Embryonic facial prominence (tissue), 1 donor: ENCODE results near the gene CYP4F2.
"Not testable (repeated sequence)": the region's sequence is repeated elsewhere in the genome, so short reads cannot be mapped to it uniquely, and the experiment has no call there.

ENCODE experiments used
- DNase-seq: peaks from one replicate; pipeline ENCODE4 v3.0.0-alpha.2; 2016; ENCODE audit errors: extremely low spot score

CYP4F2 gene

DNA sequence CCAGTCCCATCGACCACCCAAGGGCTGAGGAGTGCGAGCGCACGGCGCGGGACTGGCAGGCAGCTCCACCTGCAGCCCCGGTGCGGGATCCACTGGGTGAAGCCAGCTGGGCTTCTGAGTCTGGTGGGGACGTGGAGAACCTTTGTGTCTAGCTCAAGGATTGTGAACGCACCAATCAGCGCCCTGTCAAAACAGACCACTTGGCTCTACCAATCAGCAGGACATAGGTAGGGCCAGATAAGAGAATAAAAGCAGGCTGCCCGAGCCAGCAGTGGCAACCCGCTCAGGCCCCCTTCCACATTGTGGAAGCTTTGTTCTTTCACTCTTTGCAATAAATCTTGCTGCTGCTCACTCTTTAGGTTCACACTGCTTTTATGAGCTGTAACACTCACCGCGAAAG, 2.2 kb upstream of the CYP4F2 start:
- not testable (repeated sequence) for DNase-seq

DNA sequence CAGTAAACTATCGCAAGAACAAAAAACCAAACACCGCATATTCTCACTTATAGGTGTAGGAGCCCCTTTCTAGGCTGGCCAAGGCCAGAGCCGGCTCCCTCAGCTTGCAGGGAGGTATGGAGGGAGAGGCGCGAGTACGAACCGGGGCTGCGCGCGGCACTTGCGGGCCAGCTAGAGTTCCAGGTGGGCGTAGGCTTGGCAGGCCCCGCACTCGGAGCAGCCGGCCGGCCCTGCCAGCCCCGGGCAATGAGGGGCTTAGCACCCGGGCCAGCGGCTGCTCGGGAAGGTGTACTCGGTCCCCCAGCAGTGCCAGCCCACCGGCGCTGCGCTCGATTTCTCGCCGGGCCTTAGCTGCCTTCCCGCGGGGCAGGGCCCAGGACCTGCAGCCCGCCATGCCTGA, 1.7 kb upstream of the CYP4F2 start:
- not testable (repeated sequence) for DNase-seq

DNA sequence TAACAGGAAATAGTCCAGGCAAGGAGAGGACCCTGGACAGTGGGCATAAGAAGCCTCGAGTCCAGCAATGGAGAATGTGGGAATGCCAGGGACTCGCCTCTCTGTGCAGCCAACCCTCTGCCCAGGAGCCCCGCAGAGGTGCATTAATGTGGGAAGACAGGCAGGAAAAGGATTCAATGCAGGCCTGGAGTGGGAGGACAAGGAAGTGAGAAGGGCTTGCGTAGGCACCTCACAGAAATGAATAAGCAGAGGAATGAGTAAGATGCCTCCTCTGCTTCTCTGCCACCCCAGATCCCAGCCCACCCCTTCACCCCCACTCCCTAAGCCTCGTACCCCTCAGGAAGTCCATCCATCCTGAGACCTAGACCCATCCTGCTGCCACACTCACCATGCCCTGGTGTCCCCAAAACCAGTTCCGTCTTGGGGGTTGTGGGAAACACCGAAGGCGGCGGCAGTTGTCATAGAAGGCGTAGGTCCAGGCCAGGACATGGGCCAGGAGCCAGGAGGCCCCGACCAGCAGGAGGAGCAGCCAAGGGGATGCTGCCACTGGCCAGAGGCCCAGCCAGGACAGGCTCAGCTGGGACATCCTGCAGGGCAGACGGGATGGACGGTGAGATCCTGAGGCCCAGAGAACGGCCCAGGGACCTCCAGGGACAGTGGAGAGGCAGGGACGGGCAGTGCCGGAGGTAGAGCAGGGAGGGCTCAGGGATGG, 692 bp downstream of the CYP4F2 start:
- no peak for DNase-seq

DNA sequence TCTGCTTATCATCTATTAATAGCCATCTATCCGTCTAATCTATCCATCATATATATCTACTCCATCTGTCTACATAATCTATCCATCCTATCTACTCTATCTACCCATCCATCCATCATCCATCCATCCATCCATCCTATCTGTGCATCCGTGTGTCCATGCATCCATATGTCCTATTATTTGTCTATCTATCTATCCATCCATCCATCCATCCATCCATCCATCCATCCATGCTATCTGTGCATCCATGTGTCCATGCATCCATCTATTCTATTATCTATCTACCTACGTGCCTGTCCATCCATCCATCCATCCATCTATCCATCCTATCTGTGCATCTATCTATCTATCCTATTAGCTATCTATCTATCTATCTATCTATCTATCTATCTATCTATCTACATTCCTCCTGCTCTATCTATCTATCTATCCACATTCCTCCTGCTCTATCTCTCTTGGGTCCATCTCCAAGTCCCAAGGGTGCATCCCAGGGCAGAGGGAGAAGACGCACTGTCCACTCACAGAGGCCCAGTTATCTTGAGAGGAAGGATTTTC, 1.9 kb downstream of the CYP4F2 start:
- DNase-seq, result no peak

DNA sequence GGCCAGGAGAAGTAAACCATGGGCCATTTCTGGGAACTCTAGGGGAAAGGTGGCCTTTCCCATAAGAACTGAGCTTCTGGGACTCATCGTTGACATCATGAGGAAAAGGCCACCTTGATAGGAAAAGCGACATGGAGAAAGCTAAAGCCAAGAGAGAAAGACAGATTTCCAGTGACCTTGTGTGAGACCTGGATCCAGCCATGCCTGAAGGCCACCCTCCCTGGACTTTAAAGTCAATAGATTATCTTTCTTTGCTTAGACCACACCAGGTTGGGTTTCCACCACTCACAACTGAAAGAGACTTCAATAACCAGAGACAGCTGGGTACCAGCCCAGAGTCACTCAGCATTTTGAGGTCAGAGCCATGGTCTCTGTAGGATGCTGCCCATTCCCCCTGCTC, 3.5 kb downstream of the CYP4F2 start:
- no peak for DNase-seq

DNA sequence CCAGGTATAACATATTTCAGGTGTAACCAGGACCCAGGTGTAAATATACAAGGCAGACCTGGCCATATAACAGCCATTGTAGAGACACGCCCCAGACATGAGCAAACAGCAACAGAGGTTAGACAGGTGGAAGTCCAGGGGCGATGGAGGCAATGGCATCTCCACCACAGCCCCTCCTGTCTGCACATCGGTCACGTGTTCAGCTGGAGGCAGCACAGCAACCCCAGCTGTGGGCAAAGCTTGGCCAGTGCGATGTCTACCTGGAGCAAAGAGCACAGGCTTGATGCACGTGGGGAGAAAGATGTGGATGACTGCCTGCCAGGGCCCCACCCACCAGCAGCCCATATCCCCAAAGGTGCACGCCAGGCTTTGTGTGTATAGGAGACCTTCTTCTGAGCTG, 4.4 kb downstream of the CYP4F2 start:
- no peak for DNase-seq

DNA sequence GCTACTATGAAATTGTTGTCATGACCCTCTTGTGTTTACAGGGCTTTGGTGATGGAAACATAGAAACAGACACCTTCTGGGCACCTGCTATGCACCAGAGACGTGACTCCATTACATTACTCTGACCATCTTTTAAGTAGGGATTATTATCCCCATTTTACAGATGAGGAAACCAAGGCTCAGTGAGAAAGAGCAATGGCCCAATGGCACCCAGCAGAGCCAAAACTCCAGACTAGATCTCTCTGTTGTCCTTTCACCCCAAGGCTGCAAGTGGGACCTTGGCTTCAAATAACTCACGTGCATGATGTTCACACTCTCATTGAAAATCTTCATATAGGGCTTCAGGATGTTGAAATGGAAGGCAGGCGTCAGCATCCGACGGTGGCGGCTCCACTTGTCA, 5.9 kb downstream of the CYP4F2 start:
- no peak for DNase-seq

DNA sequence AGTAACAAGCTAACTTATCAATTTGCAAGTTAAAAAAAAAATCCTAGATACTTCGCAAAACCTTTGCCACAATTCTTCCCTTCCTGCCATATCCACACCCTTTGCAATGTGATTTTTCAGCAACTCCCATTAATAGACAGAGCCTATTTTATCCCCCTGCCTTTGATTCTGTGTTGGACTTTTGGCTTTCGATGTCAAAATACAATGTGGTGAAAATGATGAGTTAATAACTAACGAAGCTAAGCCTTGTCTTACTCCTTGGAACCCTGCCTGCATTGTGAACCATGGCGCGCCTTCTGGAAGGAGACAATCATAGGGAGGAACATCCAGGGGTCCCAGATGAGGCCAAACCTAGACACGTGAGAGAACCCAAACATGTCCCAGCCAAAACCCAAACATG, 6.4 kb downstream of the CYP4F2 start:
- DNase-seq, result no peak

DNA sequence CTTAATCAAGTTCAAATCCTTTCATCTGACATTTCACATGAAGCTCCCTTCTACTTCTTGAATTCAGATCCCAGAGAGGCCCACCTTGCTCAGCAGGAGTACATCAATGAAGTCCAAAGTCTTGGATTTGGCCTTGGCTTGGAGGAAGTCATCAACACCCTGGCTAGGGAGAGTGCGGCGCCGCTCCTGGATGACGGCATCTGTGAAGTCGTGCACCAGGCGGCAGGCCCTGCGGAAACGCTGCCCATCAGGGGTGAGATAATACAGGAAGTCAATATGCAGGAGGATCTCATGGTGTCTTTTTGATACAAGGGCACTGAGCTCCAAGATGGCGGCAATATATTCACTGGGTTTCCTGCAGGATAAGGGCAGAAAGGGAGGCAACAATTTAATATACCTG, 8.5 kb downstream of the CYP4F2 start:
- DNase-seq, result not testable (repeated sequence)

DNA sequence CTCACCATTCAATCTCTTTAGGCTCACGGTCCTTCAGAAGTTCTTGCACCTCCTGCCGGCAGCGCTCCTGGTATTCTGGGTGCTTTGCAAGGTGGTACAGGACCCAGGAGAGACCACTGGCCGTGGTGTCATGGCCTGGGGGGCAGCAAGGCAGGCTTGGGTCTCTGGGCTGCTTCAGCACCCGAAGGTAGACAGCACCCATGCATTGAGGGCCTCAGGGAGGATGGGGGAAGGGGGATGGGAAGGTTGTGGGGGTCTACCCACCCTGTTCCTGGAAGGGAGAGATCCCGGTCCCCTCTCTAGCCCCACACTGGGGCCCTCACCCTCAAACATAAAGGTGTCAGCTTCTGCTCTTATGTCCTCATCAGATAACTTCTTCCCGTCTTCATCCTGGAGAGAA, 12.0 kb downstream of the CYP4F2 start:
- no peak for DNase-seq

DNA sequence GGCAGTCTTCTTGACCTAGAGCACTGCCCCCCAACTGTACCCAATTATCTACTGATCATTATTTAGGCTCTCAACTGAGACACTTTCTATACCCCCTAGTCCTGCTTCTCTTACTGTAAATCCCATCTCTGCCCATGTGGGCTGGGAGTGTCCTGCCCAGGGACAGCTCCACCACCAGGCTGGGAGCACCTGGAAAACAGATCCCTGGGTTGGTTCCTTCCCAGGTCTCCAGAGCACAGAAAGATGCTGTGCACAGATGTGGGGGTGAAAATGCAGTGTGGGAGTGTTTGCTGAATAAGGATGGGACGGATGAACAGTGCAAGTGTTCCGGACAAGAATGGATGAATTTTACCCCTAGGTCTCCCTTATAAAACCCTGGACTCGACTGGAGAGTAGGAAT, 12.7 kb downstream of the CYP4F2 start:
- DNase-seq, result no peak

DNA sequence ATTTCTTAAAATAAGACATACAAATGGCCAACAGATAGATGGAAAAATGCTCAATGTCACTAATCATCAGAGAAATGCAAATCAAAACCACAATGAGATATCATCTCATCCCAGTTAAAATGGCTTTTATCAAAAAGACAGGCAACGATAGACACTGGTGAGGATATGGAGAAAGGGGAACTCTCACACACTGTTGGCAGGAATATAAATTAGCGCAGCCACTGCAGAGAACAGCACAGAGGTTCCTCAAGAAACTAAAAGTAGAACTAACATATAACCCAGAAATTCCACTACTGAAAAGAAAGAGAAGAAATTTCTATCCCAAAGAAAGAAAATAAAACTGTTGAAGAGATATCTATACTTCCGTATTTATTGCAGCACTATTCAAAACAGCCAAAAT, 14.5 kb downstream of the CYP4F2 start:
- not testable (repeated sequence) for DNase-seq

DNA sequence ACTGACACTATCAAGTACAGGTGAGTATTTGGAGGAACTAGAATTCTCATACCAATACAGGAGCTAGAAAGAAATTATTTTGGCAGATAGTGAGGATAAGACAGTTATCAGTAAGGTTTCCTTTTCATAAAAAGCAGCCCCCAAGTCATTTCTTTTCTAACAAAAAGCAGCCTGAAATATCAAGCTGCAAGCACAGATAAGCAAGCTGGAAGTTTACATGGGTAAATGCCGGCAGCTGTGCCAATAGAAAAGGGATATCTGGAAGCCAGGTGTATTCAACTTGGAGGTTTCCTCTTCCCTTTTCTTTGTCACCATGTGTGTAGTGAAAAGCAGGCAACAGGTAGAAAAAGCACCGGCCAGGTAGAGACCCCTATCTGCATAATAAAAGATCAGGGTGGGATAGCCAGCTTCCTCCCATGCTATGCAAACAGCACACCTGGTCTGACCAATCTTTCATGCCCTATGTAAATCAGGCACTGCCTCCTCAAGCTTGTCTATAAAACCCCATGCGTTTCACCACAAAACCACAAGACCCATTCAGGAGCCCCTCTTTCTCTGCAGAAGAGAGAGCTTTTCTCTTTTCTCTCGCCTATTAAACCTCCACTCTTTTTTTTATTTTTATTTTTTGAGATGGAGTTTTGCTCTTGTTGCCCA, 22.9 kb downstream of the CYP4F2 start:
- no peak for DNase-seq

DNA sequence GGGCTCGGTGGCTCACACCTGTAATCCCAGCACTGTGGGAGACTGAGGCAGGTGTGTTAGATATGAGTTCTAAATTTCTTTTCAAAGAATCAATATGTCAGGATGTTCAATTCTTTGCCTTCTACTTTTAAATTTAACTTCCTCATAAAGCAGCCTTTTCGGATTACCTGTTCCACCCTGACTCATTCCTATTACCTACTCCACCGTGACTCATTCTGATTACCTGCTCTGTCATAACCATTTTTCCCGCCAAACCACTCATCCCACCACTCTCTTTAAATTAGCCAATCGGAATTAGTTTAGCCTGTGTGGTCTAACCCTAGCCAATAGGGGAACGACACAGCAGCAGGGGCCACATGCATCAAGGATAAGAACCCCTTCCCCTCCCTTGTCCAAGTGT, 24.1 kb downstream of the CYP4F2 start:
- not testable (repeated sequence) for DNase-seq

DNA sequence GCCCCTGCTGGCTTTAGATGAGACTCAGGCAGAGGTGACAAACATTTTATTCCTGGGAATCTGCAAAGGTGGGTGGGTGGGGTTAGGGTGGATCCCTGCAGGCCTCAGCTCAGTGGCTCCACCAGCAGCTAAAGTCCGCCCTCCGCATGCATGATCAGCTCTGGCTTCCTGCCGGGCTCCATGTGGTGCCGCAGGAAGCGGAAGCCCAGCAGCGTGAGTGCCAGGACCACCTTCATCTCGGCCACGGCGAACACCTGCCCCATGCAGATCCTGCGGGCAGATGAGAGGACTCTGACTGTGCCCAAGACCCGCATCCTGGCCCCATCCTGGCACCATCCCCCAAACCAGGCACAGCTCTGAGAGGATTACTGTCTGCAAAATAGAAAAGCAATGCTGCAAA, 26.3 kb downstream of the CYP4F2 start:
- DNase-seq, result no peak

DNA sequence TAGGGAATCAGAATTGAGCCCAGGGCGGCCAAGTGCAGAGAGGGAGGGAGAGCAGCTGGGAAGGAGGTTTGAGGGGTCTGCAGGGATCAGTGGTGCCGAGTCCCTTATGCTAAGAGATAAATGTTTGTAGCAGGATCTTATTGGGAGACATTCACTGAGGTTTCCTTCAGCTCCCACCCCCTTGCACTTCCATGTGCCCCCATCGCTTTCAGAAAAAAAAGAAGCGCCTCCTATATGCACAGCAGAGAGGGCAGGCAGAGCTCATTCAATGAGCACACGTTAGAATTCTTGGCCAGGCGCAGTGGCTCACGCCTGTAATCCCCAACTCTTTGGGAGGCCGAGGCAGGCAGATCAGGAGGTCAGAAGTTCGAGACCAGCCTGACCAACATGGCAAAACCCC, 28.0 kb downstream of the CYP4F2 start:
- DNase-seq, result no peak

DNA sequence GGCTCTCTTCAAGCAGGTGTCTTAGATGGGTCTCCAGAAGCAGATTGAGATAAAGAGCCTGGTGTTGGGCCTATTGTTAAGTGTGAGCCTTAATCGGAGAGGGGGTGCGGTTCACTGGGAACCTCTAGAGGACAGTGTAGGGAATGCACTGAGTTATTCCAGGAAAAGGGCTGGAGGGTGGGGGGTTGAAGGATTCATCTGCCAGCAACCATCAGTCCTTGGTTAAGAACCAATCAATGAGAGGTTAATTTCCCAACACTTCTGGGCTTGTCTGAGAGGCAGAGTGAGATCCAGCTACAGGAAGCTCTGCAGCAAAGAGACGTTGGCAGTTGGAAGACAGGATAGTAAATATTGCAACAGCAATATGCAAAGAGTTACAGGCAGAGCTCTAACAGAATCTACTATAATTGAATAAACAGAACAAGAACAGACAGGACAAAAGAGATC, 28.7 kb downstream of the CYP4F2 start:
- DNase-seq, result no peak

DNA sequence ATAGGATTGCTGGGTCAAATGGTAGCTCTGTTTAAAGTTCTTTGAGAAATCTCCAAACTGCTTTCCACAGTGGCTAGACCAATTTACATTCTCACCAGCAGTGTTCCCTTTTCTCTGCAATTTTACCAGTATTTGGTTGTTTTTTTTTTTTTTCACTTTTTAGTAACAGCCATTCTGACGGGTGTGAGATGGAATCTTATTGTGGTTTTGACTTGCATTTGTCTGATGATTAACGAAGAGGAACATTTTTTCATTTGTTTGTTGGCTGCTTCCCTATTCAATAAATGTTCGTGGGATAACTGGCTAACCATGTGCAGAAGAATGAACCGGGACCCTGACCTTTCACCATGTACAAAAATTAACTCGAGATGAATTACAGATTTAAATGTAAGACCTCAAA, 31.2 kb downstream of the CYP4F2 start:
- DNase-seq, result no peak

DNA sequence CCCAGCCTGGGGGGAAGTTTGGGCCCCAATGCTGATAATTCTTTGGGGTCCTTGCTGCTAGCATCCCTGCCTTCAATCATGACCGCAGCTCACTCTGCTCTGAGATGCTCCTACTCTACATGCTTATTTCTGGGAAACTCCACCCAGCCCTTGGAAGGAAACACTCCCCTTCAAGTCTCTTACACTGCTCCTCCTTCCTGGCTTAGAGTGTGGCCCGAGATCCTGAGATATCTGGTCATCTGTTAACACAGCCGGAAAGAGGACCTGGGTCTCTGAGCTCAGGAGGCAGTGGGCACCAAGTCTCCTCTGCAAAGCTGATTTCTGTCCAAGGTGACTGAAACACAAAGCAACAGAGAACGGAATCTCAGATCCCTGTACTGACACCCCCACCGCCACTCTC, 33.0 kb downstream of the CYP4F2 start:
- no peak for DNase-seq

DNA sequence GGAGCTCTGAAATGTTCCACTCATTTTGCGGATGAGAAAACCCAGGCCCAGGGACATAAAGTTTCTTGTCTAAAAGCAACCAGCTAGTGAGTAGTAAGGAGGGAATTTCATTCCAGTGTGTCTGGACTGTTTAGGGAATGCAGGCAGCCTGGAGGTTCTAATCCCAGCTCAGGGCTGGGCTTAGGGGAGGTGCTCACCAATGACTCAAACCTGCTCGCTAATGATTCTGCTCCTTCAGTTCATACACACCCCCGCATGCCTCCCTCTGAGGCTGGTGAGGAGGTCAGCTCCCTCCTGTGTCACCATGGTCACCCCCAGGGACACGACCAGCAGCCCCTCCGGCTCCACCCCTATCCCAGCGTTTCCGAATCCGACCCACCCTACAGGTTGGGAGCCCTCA, 34.6 kb downstream of the CYP4F2 start:
- no peak for DNase-seq

DNA sequence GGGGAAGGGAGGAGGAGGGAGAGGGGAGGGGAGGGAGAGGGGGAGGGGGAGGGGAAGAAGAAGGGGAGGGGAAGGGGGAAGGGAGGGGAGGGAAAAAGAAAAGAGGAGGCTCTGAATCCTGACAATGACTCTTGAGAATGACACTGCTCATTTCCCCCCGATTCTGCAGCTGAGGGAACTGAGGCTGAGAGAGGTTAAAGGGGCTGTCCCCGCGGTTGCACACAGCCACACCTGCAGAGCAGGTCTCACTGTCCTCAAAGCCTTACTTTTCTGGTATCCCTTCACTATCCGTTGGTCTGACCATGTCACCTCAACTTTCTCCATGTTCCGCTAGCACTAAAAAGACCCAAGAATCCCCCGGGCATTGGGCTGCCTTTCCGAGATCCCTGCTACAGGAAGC, 35.4 kb downstream of the CYP4F2 start:
- no peak for DNase-seq

DNA sequence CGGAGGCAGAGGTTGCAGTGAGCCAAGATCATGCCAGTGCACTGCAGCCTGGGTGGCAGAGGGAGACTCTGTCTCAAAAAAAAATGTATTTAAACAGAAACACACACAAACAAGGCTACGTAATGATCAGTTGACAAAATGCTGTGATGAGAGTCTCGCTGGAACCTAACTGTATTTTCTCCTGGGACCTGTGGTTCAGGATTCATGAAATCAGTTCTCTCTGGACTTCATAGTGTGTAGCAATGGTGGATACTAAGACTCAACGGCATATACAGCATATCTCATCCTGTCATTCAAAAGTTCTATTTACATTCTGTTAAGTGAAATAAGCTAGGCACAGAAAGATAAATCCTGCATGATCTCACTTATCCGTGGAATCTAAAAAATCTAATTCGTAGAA, 37.4 kb downstream of the CYP4F2 start:
- no peak for DNase-seq

DNA sequence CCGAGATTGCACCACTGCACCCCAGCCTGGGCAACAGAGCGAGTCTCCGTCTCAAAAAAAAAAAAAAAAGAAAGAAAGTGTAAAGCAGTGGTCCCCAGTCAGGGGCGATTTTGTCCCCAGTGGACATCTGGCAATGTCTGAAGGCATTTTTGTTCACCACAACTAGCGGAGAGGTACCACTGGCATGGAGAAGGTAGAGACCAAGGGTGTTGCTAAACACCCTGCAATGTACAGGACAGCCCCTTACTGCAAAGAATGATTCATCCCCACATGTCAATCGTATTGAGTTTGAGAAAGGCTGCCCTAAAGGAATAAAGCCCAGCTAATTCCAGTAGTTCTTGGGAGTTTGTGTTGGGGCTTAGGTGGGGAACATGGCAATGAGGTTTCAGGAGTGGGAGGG, 38.7 kb downstream of the CYP4F2 start:
- DNase-seq, result no peak
